Natural killer cell (primary cell): ENCODE results near the gene CAP2. TPM values are rescaled to one million over a fixed set of nuclear protein-coding genes. Genes with fewer than 3 reads are reported as not detected.

Experiments used
- ATAC-seq, 3 donors: fragments of 150-1000 bp in 2 of 3; fragments of 200-7000 bp in 1 of 3; cut with Tn5 transposase; 1 replicate in 1 of 3; 2 replicates in 2 of 3; pipeline ENCODE4 v1.10.0; 2021; ENCODE audit warnings: mild to moderate bottlenecking in 2 of 3, moderate library complexity in 2 of 3
- DNase-seq, 2 donors: peaks; one replicate each; pipeline versions ENCODE4 v3.0.0 to v3.0.0-alpha.2; 2013 to 2021; ENCODE audit warnings: mixed read lengths in 1 of 2
- H3K27ac ChIP-seq: one replicate; pipeline ENCODE4 v1.5.1; 2013; ENCODE audit warnings: mild to moderate bottlenecking, low read length
- H3K27me3 ChIP-seq: one replicate; pipeline ENCODE4 v1.6.1; 2013; ENCODE audit warnings: low read length; ENCODE audit not compliant: control insufficient read depth, insufficient read depth
- H3K36me3 ChIP-seq: one replicate; pipeline ENCODE4 v1.6.1; 2013; ENCODE audit warnings: low read length; ENCODE audit not compliant: control insufficient read depth, insufficient read depth
- H3K4me1 ChIP-seq: one replicate; pipeline ENCODE4 v1.6.1; 2013; ENCODE audit warnings: low read length; ENCODE audit not compliant: control insufficient read depth, insufficient read depth
- H3K4me3 ChIP-seq: one replicate; pipeline ENCODE4 v1.5.1; 2013; ENCODE audit warnings: low read length
- H3K9me3 ChIP-seq: one replicate; pipeline ENCODE4 v1.6.1; 2013; ENCODE audit warnings: low read length; ENCODE audit not compliant: control insufficient read depth, insufficient read depth
- H3K27ac Mint-ChIP-seq, 2 donors: one replicate each; pipeline ENCODE4 v1.8.0; 2022; ENCODE audit warnings: mild to moderate bottlenecking in 2 of 2, mixed read lengths in 2 of 2, moderate library complexity in 1 of 2
- H3K27me3 Mint-ChIP-seq, 2 donors: one replicate each; pipeline ENCODE4 v1.8.0; 2022; ENCODE audit warnings: low read depth in 2 of 2, mixed read lengths in 2 of 2
- H3K36me3 Mint-ChIP-seq: one replicate; pipeline ENCODE4 v1.8.0; 2022; ENCODE audit warnings: mixed read lengths
- H3K4me1 Mint-ChIP-seq, 2 donors: one replicate each; pipeline ENCODE4 v1.8.0; 2022; ENCODE audit warnings: mixed read lengths in 2 of 2
- H3K4me3 Mint-ChIP-seq: one replicate; pipeline ENCODE4 v1.8.0; 2022; ENCODE audit warnings: mild to moderate bottlenecking, moderate library complexity, mixed read lengths
- H3K9me3 Mint-ChIP-seq, 2 donors: one replicate each; pipeline ENCODE4 v1.8.0; 2022; ENCODE audit warnings: mixed read lengths in 2 of 2
- WGBS: methylation state at CpG from one replicate; pipeline ENCODE4 v1.1.7; 2013; ENCODE audit warnings: missing lambda C conversion rate; ENCODE audit not compliant: insufficient coverage; 5-methylcytosine and 5-hydroxymethylcytosine counted together
- intact Hi-C: fragments of 100-400 bp; cut with micrococcal nuclease; formaldehyde crosslinking; loops from one replicate; pipeline ENCODE4 v1.14.2; 2022
- total RNA-seq, 4 donors: library from RNA; stranded (reverse); fragments of 120-200 nt in 1 of 4; gene quantifications; one replicate each; pipeline versions ENCODE4 v1.2.3 to v1.2.4, GENCODE V29; 2013 to 2022
- TF ChIP-seq, protein P1 (sequence below): fragments of 200-600 bp; IDR thresholded peaks from one replicate; pipeline ENCODE4 v1.8.0; 2022; ENCODE audit warnings: antibody characterized with exemption

CAP2 gene
- total RNA-seq, 3 donors from 2014 or later (not counting 1 experiment from before 2014, with no cell fraction given), result not detected

DNA sequence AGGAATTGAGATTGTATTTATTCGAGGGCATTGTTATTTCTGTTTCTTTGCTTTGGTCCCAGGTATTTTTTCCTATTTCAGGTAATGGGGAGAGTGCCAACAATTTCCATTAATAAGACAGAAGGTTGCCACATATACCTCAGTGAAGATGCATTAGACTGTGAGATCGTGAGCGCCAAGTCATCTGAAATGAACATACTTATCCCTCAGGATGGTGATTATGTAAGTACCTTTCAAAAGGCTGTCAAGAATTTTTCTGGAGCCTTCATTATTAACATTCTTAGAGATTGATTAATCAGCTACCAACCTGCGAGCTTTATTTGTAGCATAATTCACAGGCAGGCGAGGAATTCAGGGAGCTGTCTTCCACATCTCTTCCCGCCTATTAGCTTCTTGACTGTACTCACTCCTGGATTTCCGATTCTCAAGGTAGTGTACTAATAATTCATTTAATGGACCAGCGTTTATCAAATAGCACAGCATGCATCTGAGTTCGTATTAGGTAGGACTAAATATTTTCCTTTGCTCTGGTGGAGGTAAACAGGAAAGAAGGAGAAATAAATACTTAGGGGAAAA is 158.1 kb downstream of the CAP2 start:
- H3K27me3 Mint-ChIP-seq, result peaks cover 8 to 18% of the 10 kb centered on the region in 2 donors
- no peak overlapping the region for H3K4me3 ChIP-seq
- H3K27ac ChIP-seq, result no peak overlapping the region
- no peak for DNase-seq
- H3K4me1 ChIP-seq, result no peaks in the 10 kb centered on the region
- H3K27me3 ChIP-seq, result no peaks in the 10 kb centered on the region
- no peaks in the 10 kb centered on the region for H3K9me3 ChIP-seq
- no peaks in the 10 kb centered on the region for H3K36me3 Mint-ChIP-seq
- TF ChIP-seq, protein P1, sequence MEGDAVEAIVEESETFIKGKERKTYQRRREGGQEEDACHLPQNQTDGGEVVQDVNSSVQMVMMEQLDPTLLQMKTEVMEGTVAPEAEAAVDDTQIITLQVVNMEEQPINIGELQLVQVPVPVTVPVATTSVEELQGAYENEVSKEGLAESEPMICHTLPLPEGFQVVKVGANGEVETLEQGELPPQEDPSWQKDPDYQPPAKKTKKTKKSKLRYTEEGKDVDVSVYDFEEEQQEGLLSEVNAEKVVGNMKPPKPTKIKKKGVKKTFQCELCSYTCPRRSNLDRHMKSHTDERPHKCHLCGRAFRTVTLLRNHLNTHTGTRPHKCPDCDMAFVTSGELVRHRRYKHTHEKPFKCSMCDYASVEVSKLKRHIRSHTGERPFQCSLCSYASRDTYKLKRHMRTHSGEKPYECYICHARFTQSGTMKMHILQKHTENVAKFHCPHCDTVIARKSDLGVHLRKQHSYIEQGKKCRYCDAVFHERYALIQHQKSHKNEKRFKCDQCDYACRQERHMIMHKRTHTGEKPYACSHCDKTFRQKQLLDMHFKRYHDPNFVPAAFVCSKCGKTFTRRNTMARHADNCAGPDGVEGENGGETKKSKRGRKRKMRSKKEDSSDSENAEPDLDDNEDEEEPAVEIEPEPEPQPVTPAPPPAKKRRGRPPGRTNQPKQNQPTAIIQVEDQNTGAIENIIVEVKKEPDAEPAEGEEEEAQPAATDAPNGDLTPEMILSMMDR, result no peak
- 89% methylated on average over 7 of the region's 9 CpGs for WGBS
- H3K4me3 Mint-ChIP-seq, result no peak overlapping the region
- H3K27ac Mint-ChIP-seq, result no peak overlapping the region
- H3K36me3 ChIP-seq, result no peaks in the 10 kb centered on the region
- no peaks in the 10 kb centered on the region for H3K9me3 Mint-ChIP-seq
- intact Hi-C loops, result no loop called here
- no peak for ATAC-seq
- no peaks in the 10 kb centered on the region for H3K4me1 Mint-ChIP-seq

DNA sequence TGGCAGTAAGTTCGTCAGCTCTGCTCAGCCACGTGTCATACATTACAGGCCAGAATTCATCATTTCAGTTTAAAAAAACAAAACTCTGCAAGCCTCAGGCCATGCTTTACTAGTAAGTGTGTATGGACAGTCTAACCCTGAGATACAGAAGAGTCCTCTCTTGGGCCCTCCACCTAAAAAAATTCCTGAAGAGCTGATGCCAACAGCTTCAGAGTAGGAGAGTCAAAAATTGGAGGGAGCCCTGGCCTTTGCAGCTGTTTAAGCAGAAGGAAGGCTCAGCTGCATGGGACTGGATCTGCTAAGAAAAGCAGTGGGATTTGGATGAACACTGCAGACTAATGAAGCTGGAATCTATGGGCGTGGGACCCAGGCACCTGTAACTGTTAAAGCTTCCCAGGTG is 159.5 kb downstream of the CAP2 start:
- no peaks in the 10 kb centered on the region for H3K4me1 Mint-ChIP-seq
- H3K4me3 Mint-ChIP-seq, result no peak overlapping the region
- H3K9me3 Mint-ChIP-seq, result no peaks in the 10 kb centered on the region
- H3K27me3 Mint-ChIP-seq, result peaks cover 4 to 5% of the 10 kb centered on the region in 2 donors
- H3K27ac Mint-ChIP-seq, result no peak overlapping the region
- 81% methylated on average over 3 of the region's 3 CpGs for WGBS
- TF ChIP-seq, protein P1, result no peak
- no peak overlapping the region for H3K4me3 ChIP-seq
- no peaks in the 10 kb centered on the region for H3K36me3 ChIP-seq
- no peaks in the 10 kb centered on the region for H3K27me3 ChIP-seq
- ATAC-seq (no peak), DNase-seq (no peak)
- H3K4me1 ChIP-seq, result no peaks in the 10 kb centered on the region
- H3K36me3 Mint-ChIP-seq, result no peaks in the 10 kb centered on the region
- no peak overlapping the region for H3K27ac ChIP-seq
- intact Hi-C loops, result no loop called here
- no peaks in the 10 kb centered on the region for H3K9me3 ChIP-seq

DNA sequence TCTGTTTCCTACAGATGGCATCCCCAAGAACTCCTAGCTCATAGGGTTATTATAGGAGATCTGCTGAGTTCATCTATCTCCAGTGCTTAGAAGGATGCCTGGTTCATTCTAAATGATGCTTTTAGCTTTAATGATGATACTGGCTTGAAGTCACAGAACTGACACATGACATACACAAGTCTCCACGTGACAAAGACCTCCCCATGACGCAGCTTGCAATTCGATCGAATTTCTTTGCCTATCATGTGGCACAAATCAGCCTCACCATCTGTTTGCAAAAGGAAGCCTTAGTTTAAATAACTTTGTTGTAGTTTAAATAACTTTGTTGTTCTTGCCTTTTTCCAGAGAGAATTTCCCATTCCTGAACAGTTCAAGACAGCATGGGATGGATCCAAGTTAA is 162.6 kb downstream of the CAP2 start:
- Mint-ChIP-seq H3K9me3 (no peaks in the 10 kb centered on the region), H3K27me3 (peaks cover 5 to 14% of the 10 kb centered on the region in 2 donors), H3K27ac (no peak overlapping the region), H3K36me3 (no peaks in the 10 kb centered on the region), H3K4me3 (no peak overlapping the region), H3K4me1 (no peaks in the 10 kb centered on the region)
- no peak overlapping the region for H3K4me3 ChIP-seq
- H3K27ac ChIP-seq, result no peak overlapping the region
- H3K27me3 ChIP-seq, result no peaks in the 10 kb centered on the region
- H3K9me3 ChIP-seq, result no peaks in the 10 kb centered on the region
- DNase-seq (no peak), ATAC-seq (no peak)
- TF ChIP-seq, protein P1, result no peak
- H3K36me3 ChIP-seq, result no peaks in the 10 kb centered on the region
- WGBS, result 83% methylated on average over 1 of the region's 4 CpGs
- H3K4me1 ChIP-seq, result no peaks in the 10 kb centered on the region
- intact Hi-C loops, result no loop called here

DNA sequence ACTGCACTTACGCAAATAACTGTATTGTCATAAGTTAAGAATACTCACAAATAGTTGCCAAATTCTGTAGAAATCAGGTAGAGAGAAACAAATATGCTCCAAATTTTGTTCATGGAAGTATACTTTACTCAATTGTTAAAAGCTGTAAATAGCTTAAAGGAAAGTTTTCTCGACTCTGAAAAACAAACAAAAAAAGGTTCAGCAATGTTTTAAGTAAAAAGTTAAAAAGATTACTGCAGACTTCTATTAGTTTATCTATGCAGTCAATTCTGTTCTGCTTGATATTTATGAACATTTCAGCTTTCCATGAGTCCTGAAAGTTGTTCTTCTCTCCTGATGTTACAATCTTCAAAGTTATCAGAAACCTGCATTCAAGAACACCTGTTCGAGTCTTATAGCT is 169.2 kb downstream of the CAP2 start:
- Histone ChIP-seq H3K27me3 (no peaks in the 10 kb centered on the region), H3K9me3 (peaks cover 5% of the 10 kb centered on the region), H3K4me3 (no peak overlapping the region), H3K36me3 (no peaks in the 10 kb centered on the region), H3K4me1 (no peaks in the 10 kb centered on the region), H3K27ac (no peak overlapping the region)
- Mint-ChIP-seq H3K27ac (no peak overlapping the region), H3K9me3 (peaks cover 0 to 3% of the 10 kb centered on the region in 2 donors), H3K4me1 (no peaks in the 10 kb centered on the region), H3K27me3 (peaks cover 5 to 14% of the 10 kb centered on the region in 2 donors), H3K36me3 (no peaks in the 10 kb centered on the region), H3K4me3 (no peak overlapping the region)
- DNase-seq, result no peak
- 75% methylated on average over 1 of the region's 3 CpGs for WGBS
- intact Hi-C loops, result no loop called here
- ATAC-seq, result no peak
- TF ChIP-seq, protein P1, result no peak
